BJ (cell line): ENCODE results near the gene HPCAL1. TPM values are rescaled to one million over a fixed set of nuclear protein-coding genes. Genes with fewer than 3 reads are reported as not detected.

Experiments
- CTCF ChIA-PET: fragments of 350-600 bp; formaldehyde crosslinking; extraction: SDS; loops from one replicate; lab custom pipeline; 2021; ENCODE audit warnings: antibody characterized with exemption, inconsistent platforms; lab: Yijun Ruan, JAX
- POLR2A ChIA-PET: fragments of 300-600 bp; sonication (Branson Sonifier 250); formaldehyde crosslinking; extraction: SDS; loops from one replicate; lab custom pipeline; 2021; ENCODE audit warnings: antibody characterized with exemption; lab: Charles Lee
- DNase-seq: peaks from one replicate; pipeline ENCODE4 v3.0.0-alpha.2; 2011; ENCODE audit warnings: low read depth
- H3K27me3 ChIP-seq: 2 replicates; pipeline ENCODE4 v1.6.0; 2011; ENCODE audit warnings: low read length; ENCODE audit not compliant: control insufficient read depth, insufficient read depth
- H3K36me3 ChIP-seq: 2 replicates; pipeline ENCODE4 v1.5.1; 2011; ENCODE audit warnings: low read length; ENCODE audit not compliant: control insufficient read depth, insufficient read depth
- H3K4me3 ChIP-seq: 2 replicates; pipeline ENCODE4 v1.5.1; 2011; ENCODE audit warnings: low read depth, mild to moderate bottlenecking, control low read depth, low read length
- polyA plus RNA-seq: library from polyadenylated mRNA; depleted of rRNA; stranded (reverse); fragments of >200 nt; gene quantifications from 2 replicates; pipeline ENCODE4 v1.2.3, GENCODE V29; 2011
- TF ChIP-seq, protein P1 (sequence below): IDR thresholded peaks from 2 replicates; pipeline ENCODE4 v1.5.1; 2011; ENCODE audit warnings: low read depth, mild to moderate bottlenecking, control low read depth, inconsistent platforms, low read length, moderate library complexity; ENCODE audit not compliant: insufficient read depth

Gene HPCAL1
- polyA plus RNA-seq, 1 experiment: 17.6 TPM

DNA sequence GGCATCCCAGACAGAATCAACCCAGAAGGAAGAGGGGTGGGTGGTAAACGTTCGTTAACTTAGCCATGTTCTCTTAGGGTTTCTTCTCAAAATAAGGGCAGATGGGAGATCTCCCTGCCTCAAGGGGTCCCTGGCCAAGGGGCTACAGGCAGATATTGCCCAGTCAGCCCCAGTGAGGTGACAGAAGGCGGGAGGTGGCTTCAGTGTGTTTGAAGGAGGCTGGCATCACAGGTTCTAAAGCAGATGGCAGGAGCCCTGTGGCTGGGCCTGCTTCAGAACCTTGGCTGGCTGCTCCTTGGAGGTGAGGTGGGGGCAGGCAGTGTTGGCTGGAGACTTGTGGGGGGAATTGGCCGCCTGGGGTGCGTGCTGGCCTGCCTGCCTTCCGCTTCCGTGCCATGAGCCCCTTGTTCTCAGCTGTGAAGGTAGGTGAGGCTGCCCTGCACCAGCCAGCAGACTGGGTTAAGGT lies 23.5 kb downstream of the HPCAL1 start:
- CTCF ChIA-PET: no interaction called here
- H3K4me3 ChIP-seq: no peak overlapping the region
- DNase-seq: no peak
- POLR2A ChIA-PET: no interaction called here
- no peaks in the 10 kb centered on the region for H3K27me3 ChIP-seq
- TF ChIP-seq, protein P1, sequence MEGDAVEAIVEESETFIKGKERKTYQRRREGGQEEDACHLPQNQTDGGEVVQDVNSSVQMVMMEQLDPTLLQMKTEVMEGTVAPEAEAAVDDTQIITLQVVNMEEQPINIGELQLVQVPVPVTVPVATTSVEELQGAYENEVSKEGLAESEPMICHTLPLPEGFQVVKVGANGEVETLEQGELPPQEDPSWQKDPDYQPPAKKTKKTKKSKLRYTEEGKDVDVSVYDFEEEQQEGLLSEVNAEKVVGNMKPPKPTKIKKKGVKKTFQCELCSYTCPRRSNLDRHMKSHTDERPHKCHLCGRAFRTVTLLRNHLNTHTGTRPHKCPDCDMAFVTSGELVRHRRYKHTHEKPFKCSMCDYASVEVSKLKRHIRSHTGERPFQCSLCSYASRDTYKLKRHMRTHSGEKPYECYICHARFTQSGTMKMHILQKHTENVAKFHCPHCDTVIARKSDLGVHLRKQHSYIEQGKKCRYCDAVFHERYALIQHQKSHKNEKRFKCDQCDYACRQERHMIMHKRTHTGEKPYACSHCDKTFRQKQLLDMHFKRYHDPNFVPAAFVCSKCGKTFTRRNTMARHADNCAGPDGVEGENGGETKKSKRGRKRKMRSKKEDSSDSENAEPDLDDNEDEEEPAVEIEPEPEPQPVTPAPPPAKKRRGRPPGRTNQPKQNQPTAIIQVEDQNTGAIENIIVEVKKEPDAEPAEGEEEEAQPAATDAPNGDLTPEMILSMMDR: no peak
- H3K36me3 ChIP-seq: no peaks in the 10 kb centered on the region

- DNase-seq: no peak
- ChIA-PET POLR2A (no interaction called here), CTCF (interaction anchor here (1.9 to 2.1 kb wide), 2 partner anchors 9 to 20 kb away, joined by 5 to 6 read pairs; no protein-coding TSS in a partner anchor)
- no peaks in the 10 kb centered on the region for H3K36me3 ChIP-seq
- H3K4me3 ChIP-seq: no peak overlapping the region
- H3K27me3 ChIP-seq: no peaks in the 10 kb centered on the region
- TF ChIP-seq, protein P1: no peak
Observed at GRCh38 chr2:10326707-10327594, 24.2 kb downstream of the HPCAL1 start.

DNA sequence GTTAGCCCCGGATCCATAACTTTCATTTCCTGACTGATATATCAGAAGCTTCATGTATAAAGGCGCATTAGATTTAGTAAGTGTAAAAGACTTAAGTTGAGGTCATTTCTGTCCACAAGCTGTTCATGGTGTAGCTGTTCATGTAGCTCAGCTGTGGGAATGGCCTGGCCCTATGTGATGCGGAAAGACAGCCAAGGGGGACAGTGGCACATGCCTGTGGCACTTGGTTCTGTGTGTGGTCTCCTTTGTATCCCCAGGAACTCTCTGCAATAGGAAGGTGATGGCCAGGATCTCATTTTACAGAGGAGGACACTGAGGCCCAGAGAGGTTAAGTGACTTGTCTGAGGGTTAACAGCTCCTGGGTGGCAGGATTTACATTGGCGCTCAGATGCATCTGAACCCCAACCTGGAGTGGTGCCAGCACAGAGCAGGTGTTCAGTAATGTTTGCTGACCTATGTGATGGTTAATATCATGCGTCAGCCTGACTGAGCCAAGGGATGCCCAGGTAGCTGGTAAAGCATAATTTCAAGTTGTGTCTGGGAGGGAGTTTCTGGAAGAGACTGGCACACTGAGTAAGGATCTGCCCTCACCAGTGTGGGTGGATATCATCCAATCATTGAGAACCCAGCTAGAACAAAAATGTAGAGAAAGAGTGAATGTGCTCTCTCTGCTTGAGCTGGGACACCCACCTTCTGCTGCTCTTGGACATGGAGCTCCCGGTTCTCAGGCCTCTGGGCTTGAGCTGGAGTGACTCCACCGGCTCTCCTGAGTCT lies 25.4 kb downstream of the HPCAL1 start:
- ChIA-PET POLR2A (no interaction called here), CTCF (interaction anchor here (0.5 to 2.1 kb wide), 3 partner anchors 11 to 108 kb away, joined by 3 to 6 read pairs (median 5); no protein-coding TSS in a partner anchor)
- Histone ChIP-seq H3K4me3 (no peak overlapping the region), H3K36me3 (no peaks in the 10 kb centered on the region), H3K27me3 (no peaks in the 10 kb centered on the region)
- no peak for DNase-seq
- TF ChIP-seq, protein P1: no peak

- H3K4me3 ChIP-seq: no peak overlapping the region
- ChIA-PET CTCF (interaction anchor here (0.5 to 2.1 kb wide), 3 partner anchors 11 to 108 kb away, joined by 3 to 6 read pairs (median 5); no protein-coding TSS in a partner anchor), POLR2A (interaction anchor here (0.6 kb wide), 1 partner anchor 486 kb away, joined by 3 read pairs; the partner anchor contains the start of gene TAF1B)
- no peaks in the 10 kb centered on the region for H3K36me3 ChIP-seq
- no peak for DNase-seq
- TF ChIP-seq, protein P1: no peak
- H3K27me3 ChIP-seq: no peaks in the 10 kb centered on the region
Observed at GRCh38 chr2:10328670-10329579, 26.2 kb downstream of the HPCAL1 start.
